Smooth muscle cell (in vitro differentiated cells): Measurements from ENCODE around the gene UNC5CL. TPM values are rescaled to one million over a fixed set of nuclear protein-coding genes. Genes with fewer than 3 reads are reported as not detected.

Source experiments
- DNase-seq: peaks from one replicate; lab custom pipeline; 2025; ENCODE audit not compliant: unreplicated experiment; lab: John Stamatoyannopoulos, UW
- H2AFZ ChIP-seq: fragments of 200-600 bp; sonication (generic); 2 replicates; pipeline ENCODE4 v1.6.0; 2016; ENCODE audit warnings: antibody characterized with exemption, low read depth, mild to moderate bottlenecking
- H3F3A ChIP-seq: fragments of 200-600 bp; sonication (generic); 2 replicates; pipeline ENCODE4 v1.6.0; 2017; ENCODE audit warnings: antibody characterized with exemption, low read depth
- H3K27ac ChIP-seq: fragments of 200-600 bp; sonication (generic); 2 replicates; pipeline ENCODE4 v1.5.1; 2016; ENCODE audit warnings: low read depth, mild to moderate bottlenecking
- H3K27me3 ChIP-seq: fragments of 200-600 bp; sonication (generic); 2 replicates; pipeline ENCODE4 v1.6.1; 2016; ENCODE audit warnings: low read depth, mild to moderate bottlenecking
- H3K36me3 ChIP-seq: fragments of 200-600 bp; sonication (generic); 2 replicates; pipeline ENCODE4 v1.5.1; 2016; ENCODE audit warnings: low read depth
- H3K4me1 ChIP-seq: fragments of 200-600 bp; sonication (generic); 2 replicates; pipeline ENCODE4 v1.5.1; 2016; ENCODE audit warnings: low read depth
- H3K4me2 ChIP-seq: fragments of 200-600 bp; sonication (generic); 2 replicates; pipeline ENCODE4 v1.6.0; 2016; ENCODE audit warnings: mild to moderate bottlenecking
- H3K4me3 ChIP-seq: fragments of 200-600 bp; sonication (generic); 2 replicates; pipeline ENCODE4 v1.5.1; 2016; ENCODE audit warnings: mild to moderate bottlenecking
- H3K79me2 ChIP-seq: fragments of 200-600 bp; sonication (generic); 2 replicates; pipeline ENCODE4 v1.6.0; 2016; ENCODE audit warnings: low read depth, mild to moderate bottlenecking
- H3K9ac ChIP-seq: fragments of 200-600 bp; sonication (generic); 2 replicates; pipeline ENCODE4 v1.6.0; 2016; ENCODE audit warnings: low read depth
- H3K9me3 ChIP-seq: fragments of 200-600 bp; sonication (generic); replicated peaks from 2 replicates; pipeline ENCODE4 v1.5.1; 2016; ENCODE audit warnings: low read depth
- H4K20me1 ChIP-seq: fragments of 200-600 bp; sonication (generic); 2 replicates; pipeline ENCODE4 v1.6.0; 2016; ENCODE audit warnings: low read depth
- WGBS: methylation state at CpG from one replicate; pipeline ENCODE4 v1.1.7; 2016; ENCODE audit warnings: low lambda C conversion rate; 5-methylcytosine and 5-hydroxymethylcytosine counted together
- polyA plus RNA-seq: library from polyadenylated mRNA; unstranded; fragments of >200 nt; fragmentation: Nextera tagmentation; extraction: Ambion mirVana; gene quantifications from 2 replicates; pipeline ENCODE4 v1.2.1, GENCODE V29; 2016
- total RNA-seq: library from RNA; depleted of rRNA; stranded (reverse); fragments of >200 nt; gene quantifications from 2 replicates; pipeline ENCODE4 v1.2.3, GENCODE V29; 2014
- TF ChIP-seq, protein P1 (sequence below): fragments of 200-600 bp; sonication (generic); IDR thresholded peaks from 2 replicates; pipeline ENCODE4 v1.5.1; 2017; ENCODE audit warnings: borderline replicate concordance, mild to moderate bottlenecking, antibody characterized with exemption; ENCODE audit not compliant: insufficient read depth, poor library complexity, severe bottlenecking

Gene UNC5CL
- total and polyA plus RNA-seq, 2 experiments from 2014 or later = 1.1 to 3.4 TPM

DNA sequence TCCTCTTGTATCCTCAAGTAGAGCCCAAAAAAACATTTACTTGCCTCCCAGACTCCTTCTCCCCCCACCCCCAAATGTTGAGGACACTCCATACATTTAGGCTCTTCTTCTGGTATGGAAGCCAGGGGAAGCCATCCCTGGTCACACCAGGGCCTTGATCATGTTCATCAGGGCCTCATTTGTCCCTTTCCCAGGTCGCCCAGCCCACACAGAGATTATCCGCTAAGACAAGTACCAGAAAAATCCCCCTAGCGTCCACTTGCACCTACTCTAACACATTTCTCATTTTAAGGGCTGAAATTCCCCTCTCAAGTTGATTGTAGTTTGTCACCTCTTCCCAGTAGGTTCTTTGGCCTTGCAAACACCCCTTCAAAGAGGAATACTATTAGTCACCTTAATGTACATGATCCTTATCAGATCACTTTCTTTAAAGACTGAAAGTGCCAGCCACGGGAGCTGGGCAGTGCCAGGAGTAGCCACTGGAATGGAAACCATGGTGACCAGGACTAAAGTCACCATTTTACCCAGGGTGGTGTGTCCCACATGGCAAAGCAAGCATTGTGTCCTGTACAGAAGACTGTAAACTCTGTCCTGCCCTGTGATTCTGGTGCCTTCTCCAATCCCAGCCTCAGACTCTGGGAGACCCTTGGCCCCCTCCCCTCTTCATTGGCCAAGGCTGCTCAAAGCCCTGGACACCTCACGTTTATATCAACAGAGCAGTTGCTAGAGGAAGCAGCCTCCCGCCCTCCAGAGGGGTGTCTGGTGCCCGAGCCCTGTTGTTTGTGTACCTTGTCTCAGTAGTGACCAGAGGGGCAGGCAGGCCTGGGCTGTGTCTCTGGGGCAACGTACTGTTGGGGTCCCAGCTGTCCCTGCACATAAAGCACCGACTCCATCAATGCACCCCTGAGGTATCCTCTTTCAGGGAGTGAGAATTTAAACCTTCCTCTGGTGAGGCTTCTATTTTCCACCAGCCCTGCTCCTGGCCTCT is 9.0 kb upstream of the UNC5CL start:
- no peak for DNase-seq
- no peak overlapping the region for H2AFZ ChIP-seq
- no peaks in the 10 kb centered on the region for H3K9me3 ChIP-seq
- no peak overlapping the region for H3K9ac ChIP-seq
- H3K4me3 ChIP-seq = no peak overlapping the region
- H3K27me3 ChIP-seq = no peaks in the 10 kb centered on the region
- H3F3A ChIP-seq = peaks cover 3% of the 10 kb centered on the region
- H4K20me1 ChIP-seq = no peaks in the 10 kb centered on the region
- 87% methylated on average over 9 of the region's 9 CpGs for WGBS
- H3K36me3 ChIP-seq = no peaks in the 10 kb centered on the region
- no peaks in the 10 kb centered on the region for H3K79me2 ChIP-seq
- H3K27ac ChIP-seq = no peak overlapping the region
- H3K4me1 ChIP-seq = peaks cover 5% of the 10 kb centered on the region
- no peak overlapping the region for H3K4me2 ChIP-seq
- TF ChIP-seq, protein P1, sequence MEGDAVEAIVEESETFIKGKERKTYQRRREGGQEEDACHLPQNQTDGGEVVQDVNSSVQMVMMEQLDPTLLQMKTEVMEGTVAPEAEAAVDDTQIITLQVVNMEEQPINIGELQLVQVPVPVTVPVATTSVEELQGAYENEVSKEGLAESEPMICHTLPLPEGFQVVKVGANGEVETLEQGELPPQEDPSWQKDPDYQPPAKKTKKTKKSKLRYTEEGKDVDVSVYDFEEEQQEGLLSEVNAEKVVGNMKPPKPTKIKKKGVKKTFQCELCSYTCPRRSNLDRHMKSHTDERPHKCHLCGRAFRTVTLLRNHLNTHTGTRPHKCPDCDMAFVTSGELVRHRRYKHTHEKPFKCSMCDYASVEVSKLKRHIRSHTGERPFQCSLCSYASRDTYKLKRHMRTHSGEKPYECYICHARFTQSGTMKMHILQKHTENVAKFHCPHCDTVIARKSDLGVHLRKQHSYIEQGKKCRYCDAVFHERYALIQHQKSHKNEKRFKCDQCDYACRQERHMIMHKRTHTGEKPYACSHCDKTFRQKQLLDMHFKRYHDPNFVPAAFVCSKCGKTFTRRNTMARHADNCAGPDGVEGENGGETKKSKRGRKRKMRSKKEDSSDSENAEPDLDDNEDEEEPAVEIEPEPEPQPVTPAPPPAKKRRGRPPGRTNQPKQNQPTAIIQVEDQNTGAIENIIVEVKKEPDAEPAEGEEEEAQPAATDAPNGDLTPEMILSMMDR = no peak

DNA sequence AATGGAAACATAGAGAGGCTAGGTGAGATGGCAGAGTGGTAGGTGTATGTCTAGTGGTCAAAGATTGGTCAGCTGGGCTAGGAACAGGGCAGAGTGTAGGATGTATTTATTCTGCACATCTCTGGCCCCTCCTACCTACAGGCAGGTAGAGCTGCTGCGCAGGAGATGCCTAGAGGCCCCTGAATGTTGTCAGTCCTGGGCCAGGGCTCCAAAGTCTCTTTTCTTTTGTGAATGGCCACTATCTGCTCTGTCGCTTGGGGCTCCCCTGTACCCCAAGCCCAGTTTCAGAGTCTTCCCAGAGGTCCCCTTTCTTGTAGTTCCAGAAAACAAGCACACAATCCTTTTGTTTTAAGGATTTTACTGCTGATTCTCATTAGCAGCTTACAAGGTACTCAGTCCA is 8.3 kb upstream of the UNC5CL start:
- Histone ChIP-seq H3F3A (peaks cover 3% of the 10 kb centered on the region), H3K4me3 (no peak overlapping the region), H3K79me2 (no peaks in the 10 kb centered on the region), H3K4me1 (peaks cover 3% of the 10 kb centered on the region), H3K9ac (no peak overlapping the region), H3K9me3 (no peaks in the 10 kb centered on the region), H3K4me2 (no peak overlapping the region), H2AFZ (no peak overlapping the region), H3K36me3 (no peaks in the 10 kb centered on the region), H3K27me3 (no peaks in the 10 kb centered on the region), H3K27ac (no peak overlapping the region), H4K20me1 (no peaks in the 10 kb centered on the region)
- DNase-seq = no peak
- TF ChIP-seq, protein P1 = no peak
- WGBS = 85% methylated on average over 2 of the region's 2 CpGs

DNA sequence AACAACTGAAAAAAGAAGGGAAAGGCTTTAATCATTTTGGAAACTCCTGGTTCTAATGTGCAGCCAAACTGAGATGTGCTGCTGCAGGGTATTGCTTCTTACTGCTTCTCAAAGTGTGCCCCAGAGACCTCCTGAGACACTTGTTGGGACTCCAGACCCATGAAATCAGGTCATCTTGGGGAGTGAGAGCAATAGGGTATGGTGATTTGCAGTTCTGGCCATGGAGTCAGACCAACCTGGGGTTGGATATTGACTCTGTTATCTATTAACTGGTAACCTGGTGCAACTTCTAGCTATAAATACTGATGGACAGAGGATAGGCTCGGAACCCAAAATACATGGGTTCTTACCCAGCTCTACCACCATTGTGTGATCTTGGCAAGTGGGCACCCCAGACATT is 7.1 kb upstream of the UNC5CL start:
- H3K79me2 ChIP-seq = no peaks in the 10 kb centered on the region
- H3K9ac ChIP-seq = no peak overlapping the region
- no peaks in the 10 kb centered on the region for H3K9me3 ChIP-seq
- H3K27ac ChIP-seq = no peak overlapping the region
- WGBS = 91% methylated on average over 1 of the region's 1 CpG
- peaks cover 3% of the 10 kb centered on the region for H3K4me1 ChIP-seq
- no peaks in the 10 kb centered on the region for H3K36me3 ChIP-seq
- H3K4me3 ChIP-seq = no peak overlapping the region
- H2AFZ ChIP-seq = no peak overlapping the region
- TF ChIP-seq, protein P1 = no peak
- no peak for DNase-seq
- no peak overlapping the region for H3K4me2 ChIP-seq
- no peaks in the 10 kb centered on the region for H3K27me3 ChIP-seq
- H4K20me1 ChIP-seq = no peaks in the 10 kb centered on the region
- peaks cover 3% of the 10 kb centered on the region for H3F3A ChIP-seq
